Measurements from ENCODE around the gene TSPYL4. TPM values are rescaled to one million over a fixed set of nuclear protein-coding genes. Genes with fewer than 3 reads are reported as not detected.

The TSPYL4 gene
- 10.2 and 27.7 TPM in 2 replicates for total RNA-seq

GRCh38 chr6:116253505-116254296 lies at the start of gene TSPYL4:
Gene TSPYL4, minus strand, starts transcription at chr6:116254075. Its CDS starts 67 bp downstream, at chr6:116254008.

GRCh38 chr6:116279232-116280160 lies 25.6 kb upstream of the TSPYL4 start, which contains the start of gene TSPYL1:
Gene TSPYL1, minus strand, starts transcription at chr6:116279930. Its CDS starts 100 bp downstream, at chr6:116279830.

Other genes starting within 250 kb of the TSPYL4 start
- 5.1 and 6.5 TPM in 2 replicates for gene FRK, start 193.2 kb downstream of the TSPYL4 start, total RNA-seq
- 5.9 and 13.8 TPM in 2 replicates for gene NT5DC1, start 153.2 kb downstream of the TSPYL4 start, total RNA-seq
- under 0.01 TPM in 1 of 2 replicates, not detected in the other for gene COL10A1, start 127.9 kb downstream of the TSPYL4 start, total RNA-seq
- 84.4 and 124 TPM in 2 replicates for gene TSPYL1, start 25.9 kb upstream of the TSPYL4 start, total RNA-seq
- gene DSE, start 116.9 kb upstream of the TSPYL4 start, total RNA-seq, result 47.1 and 84.7 TPM in 2 replicates
- gene CALHM6, start 207.3 kb upstream of the TSPYL4 start, total RNA-seq, result 0.79 and 0.98 TPM in 2 replicates